C4-2B (cell line): ENCODE results near the gene JAGN1.

Experiments
- H3K27ac ChIP-seq: fragments of 450-650 bp; 2 replicates; pipeline ENCODE4 v1.5.1; 2017
- CTCF ChIP-seq: fragments of 450-650 bp; conservative IDR thresholded peaks from 2 replicates; pipeline ENCODE4 v1.5.1; 2017; ENCODE audit warnings: mild to moderate bottlenecking
- ZFX ChIP-seq: fragments of 450-650 bp; IDR thresholded peaks from 2 replicates; pipeline ENCODE4 v1.6.1; 2017

The JAGN1 gene

GRCh38 chr3:9906480-9906879 lies 16.1 kb downstream of the JAGN1 start:
- H3K27ac ChIP-seq, result no peak overlapping the region
- TF ChIP-seq ZFX, result no peak
- no peak for TF ChIP-seq CTCF

GRCh38 chr3:9908286-9908685 lies 17.9 kb downstream of the JAGN1 start:
- H3K27ac ChIP-seq, result no peak overlapping the region
- TF ChIP-seq CTCF (no peak), ZFX (no peak)

- H3K27ac ChIP-seq, result no peak overlapping the region
- TF ChIP-seq CTCF, result no peak
- TF ChIP-seq ZFX, result no peak
Measured at GRCh38 chr3:9909221-9910013, 19.0 kb downstream of the JAGN1 start.

GRCh38 chr3:9911863-9912262 lies 21.5 kb downstream of the JAGN1 start:
- TF ChIP-seq ZFX, result no peak
- H3K27ac ChIP-seq, result no peak overlapping the region

- no peak for TF ChIP-seq ZFX
- TF ChIP-seq CTCF, result no peak
- no peak overlapping the region for H3K27ac ChIP-seq
Measured at GRCh38 chr3:9912294-9912935, 22.0 kb downstream of the JAGN1 start.

GRCh38 chr3:9913601-9914000 lies 23.2 kb downstream of the JAGN1 start:
- peak overlapping the region; percentile 44 for H3K27ac ChIP-seq
- no peak for TF ChIP-seq ZFX
- no peak for TF ChIP-seq CTCF

- H3K27ac ChIP-seq, result peak overlapping the region; percentile 44
- TF ChIP-seq CTCF (no peak), ZFX (no peak)
Measured at GRCh38 chr3:9914011-9914410, 23.6 kb downstream of the JAGN1 start.
